ENCODE data around the gene OGFOD3.

OGFOD3 gene

DNA sequence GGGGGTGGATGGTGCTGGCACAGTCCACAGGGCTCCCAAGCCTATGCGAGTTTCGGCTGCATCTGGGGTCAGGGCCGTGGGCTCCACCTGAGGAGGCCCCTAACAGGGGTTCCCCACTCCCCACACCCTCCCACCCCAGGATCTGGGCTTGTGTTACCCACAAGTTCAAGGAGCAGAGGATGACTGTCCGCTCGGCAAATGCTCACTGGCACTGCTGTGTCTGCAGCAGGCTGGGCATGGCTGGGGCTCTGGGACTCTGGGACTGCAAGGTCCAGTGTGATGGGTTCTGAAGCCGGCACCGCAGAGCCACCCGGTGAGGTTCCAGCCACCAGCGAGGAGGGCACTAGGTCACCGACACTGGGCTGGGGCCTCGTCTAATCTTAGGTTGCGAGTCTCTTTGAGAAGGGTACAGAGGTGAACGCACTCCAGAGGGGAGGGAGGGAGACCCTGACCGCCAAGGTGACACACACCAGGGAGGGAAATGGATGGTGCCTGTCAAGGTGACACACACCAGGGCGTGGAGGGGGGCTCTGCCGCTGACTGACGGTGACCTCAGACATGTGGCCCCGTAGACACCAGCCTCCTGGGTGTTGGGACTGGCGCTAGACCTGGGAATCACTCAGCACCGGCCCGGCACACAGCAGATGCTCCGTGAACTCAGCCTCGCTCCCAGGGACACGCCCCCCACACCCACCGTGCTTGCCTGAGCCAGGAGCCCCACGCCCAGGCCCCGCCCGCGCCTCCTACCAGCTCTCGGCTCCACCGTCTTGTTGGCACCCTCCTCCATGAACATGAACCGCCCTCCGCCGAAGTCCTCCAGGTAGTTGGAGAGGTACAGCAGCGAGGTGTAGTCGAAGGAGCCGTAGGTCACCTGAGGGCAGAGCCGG is 20.7 kb downstream of the OGFOD3 start:
- H3K27ac ChIP-seq = no peak overlapping the region
- no peak for TF ChIP-seq ZFX (IDR thresholded peaks at IDR 0.05)
- TF ChIP-seq, protein P1, sequence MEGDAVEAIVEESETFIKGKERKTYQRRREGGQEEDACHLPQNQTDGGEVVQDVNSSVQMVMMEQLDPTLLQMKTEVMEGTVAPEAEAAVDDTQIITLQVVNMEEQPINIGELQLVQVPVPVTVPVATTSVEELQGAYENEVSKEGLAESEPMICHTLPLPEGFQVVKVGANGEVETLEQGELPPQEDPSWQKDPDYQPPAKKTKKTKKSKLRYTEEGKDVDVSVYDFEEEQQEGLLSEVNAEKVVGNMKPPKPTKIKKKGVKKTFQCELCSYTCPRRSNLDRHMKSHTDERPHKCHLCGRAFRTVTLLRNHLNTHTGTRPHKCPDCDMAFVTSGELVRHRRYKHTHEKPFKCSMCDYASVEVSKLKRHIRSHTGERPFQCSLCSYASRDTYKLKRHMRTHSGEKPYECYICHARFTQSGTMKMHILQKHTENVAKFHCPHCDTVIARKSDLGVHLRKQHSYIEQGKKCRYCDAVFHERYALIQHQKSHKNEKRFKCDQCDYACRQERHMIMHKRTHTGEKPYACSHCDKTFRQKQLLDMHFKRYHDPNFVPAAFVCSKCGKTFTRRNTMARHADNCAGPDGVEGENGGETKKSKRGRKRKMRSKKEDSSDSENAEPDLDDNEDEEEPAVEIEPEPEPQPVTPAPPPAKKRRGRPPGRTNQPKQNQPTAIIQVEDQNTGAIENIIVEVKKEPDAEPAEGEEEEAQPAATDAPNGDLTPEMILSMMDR (conservative IDR thresholded peaks at IDR 0.05) = no peak

DNA sequence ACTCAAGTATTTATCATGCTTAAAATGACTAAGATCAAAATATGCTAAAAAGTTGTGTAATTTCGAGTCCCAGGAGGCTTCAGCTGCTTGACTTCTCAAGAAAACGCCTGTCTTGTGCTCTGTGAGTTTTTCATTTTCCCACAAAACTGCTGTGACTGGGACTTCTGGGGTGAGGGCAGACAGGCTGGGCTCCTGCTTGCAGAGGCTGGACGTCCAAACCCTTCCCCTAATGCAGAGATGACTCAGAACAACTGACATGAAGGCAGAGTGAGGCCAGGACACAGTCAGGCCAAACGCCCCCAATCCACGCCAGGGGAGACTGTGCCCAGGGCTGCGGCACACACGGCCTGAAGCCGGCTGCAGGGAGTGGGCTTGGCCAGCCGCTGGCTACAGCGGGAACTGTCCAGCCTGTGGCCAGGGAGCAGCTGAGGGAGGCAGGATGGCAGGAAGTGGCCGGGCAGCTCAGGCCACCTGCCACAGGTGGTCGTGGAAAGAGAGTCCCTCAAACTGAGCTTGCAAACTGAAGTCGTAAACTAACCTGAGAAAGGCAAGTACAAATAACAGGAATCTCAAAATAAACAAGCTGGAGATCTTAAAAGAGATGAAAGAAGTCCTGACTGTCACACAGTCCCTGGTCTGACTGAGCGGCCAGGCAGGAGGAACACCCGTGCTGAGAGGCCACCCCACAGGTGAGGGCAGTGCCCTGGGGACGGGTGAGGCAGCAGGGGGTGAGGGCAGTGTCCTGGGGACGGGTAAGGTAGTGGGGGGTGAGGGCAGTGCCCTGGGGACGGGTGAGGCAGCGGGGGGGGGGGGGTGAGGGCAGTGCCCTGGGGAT is 21.6 kb downstream of the OGFOD3 start:
- H3K27ac ChIP-seq = no peak overlapping the region; the same call in 1 of the 2 replicates

DNA sequence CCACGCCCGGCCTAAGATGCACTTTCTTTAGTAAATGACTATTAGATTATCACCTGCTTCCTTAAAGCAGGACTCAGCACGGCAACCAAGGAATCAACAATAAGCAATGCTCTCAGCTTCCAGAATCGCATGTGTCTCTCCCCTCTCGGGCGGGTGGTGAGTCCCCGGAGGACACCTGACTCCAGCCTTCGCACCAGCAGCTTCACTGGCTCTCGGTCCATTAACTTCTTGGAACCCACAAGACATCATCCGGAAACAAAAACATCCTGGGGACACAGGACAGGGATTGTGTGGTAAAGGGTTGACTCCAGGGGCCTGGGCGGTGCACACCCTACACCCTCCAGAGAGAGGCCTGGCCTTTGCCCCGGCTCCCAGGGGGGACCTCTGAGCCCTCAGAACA is 24.1 kb downstream of the OGFOD3 start:
- H3K27ac ChIP-seq = no peak overlapping the region
- TF ChIP-seq ZFX (IDR thresholded peaks at IDR 0.05) = no peak
- TF ChIP-seq, protein P1 (conservative IDR thresholded peaks at IDR 0.05) = no peak

More for the DNA sequence above, 21.6 kb downstream of the OGFOD3 start:
- no peak for TF ChIP-seq ZFX (IDR thresholded peaks at IDR 0.05)
- TF ChIP-seq, protein P1 (conservative IDR thresholded peaks at IDR 0.05) = no peak

DNA sequence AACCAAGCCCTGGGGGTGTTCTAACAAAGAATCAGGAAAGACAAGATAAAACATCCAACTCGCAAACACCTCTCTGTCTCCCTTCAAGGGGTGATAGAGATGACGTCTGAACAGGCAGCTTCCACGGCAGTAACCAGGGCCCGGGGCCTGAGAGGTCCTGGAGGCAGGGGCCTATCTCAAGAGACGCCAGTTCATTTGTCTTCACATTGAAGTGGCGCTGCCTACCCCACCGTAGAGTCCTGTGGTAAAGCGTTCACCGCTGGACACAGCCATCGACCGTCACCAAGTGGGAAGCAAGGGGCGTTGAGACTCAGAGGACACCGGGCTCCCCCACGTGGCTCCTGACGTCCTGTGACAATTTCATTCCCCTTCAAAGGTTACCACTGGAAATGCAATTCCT is 25.4 kb downstream of the OGFOD3 start:
- TF ChIP-seq, protein P1 (conservative IDR thresholded peaks at IDR 0.05) = no peak
- no peak for TF ChIP-seq ZFX (IDR thresholded peaks at IDR 0.05)
- H3K27ac ChIP-seq = no peak overlapping the region

DNA sequence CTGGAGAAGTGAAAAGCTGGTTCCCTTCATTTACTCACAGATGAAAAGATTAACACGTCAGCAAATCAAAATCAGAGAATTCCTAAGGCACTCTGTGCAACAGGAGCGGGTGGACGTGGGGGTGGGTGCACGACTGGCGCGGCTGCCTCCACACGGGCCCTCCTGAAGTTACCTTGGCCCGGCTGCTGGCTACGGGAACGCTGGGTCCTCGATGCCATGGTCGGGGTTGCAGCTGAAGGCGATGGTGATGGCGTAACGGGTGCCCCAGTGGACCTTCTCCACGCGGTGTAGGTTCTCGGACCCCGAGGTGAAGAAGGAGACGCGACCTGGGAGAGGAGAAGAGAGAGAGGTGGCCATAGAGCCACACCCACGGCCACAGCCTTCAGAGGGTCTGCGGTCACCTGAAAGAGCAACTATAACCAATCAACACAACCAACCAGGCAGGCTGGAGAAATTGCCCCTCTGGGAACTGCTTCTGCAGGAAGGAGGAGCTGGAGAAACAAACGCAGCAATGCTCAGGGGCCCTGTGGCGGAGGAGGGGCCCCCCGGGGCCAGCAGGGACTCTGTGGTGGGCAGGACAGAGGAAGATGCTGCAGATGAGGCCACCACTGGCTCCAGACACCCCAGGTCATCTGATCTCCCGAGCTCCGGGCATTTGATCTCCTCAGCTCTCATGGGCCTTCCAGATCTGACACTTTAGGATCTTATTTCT is 26.0 kb downstream of the OGFOD3 start:
- H3K27ac ChIP-seq = no peak overlapping the region
- TF ChIP-seq, protein P1 (conservative IDR thresholded peaks at IDR 0.05) = no peak
- TF ChIP-seq ZFX (IDR thresholded peaks at IDR 0.05) = no peak

DNA sequence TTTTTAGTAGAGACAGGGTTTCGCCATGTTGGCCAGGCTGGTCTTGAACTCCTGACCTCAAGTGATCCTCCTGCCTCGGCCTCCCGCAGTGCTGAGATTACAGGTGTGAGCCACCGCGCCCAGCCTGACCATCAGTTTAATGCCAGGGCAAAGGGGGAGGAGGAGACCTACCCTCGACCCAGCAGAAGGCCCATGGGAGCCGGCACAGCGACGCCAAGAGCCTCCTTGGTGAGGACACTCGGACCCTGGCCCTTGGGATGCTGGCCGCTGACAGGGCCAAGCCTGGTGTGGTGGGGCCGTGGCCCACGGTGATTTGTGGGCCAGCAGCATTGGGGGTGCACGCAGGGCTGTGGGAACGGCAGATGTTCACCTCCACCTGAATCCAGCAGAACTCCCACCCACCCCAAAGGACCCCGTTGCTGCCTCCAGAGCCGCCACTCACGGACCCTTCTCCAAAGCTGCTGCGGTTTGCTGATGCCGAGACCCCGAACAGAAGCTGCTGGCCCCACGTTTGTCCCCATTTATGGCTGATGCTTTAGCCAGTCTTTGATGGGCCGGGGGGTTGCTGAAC is 26.8 kb downstream of the OGFOD3 start:
- H3K27ac ChIP-seq = no peak overlapping the region
- no peak for TF ChIP-seq ZFX (IDR thresholded peaks at IDR 0.05)
- TF ChIP-seq, protein P1 (conservative IDR thresholded peaks at IDR 0.05) = no peak

All from C4-2B (cell line).